Stimulated activated CD8-positive, alpha-beta memory T cell treated with anti-CD3 and anti-CD28 coated beads, Interleukin-4, amount 100 ng/mL, for 24 hours (primary cell): Measurements from ENCODE around the gene PRICKLE1.

Experiments used
- DNase-seq: peaks from one replicate; pipeline ENCODE4 v3.0.0-alpha.2; 2020; ENCODE audit warnings: low read depth

Gene PRICKLE1

GRCh38 chr12:42448841-42449240, 140.7 kb downstream of the PRICKLE1 start:
- DNase-seq: no peak

- no peak for DNase-seq
These were observed 142.2 kb downstream of the PRICKLE1 start for GRCh38 chr12:42447371-42447786.

GRCh38 chr12:42446761-42447160, 142.8 kb downstream of the PRICKLE1 start:
- DNase-seq: no peak

GRCh38 chr12:42445891-42446290, 143.7 kb downstream of the PRICKLE1 start:
- DNase-seq: no peak

GRCh38 chr12:42444192-42444943, 145.2 kb downstream of the PRICKLE1 start:
- no peak for DNase-seq

GRCh38 chr12:42442888-42443287, 146.7 kb downstream of the PRICKLE1 start:
- no peak for DNase-seq

- DNase-seq: no peak
These were observed 147.2 kb downstream of the PRICKLE1 start for GRCh38 chr12:42442311-42442759.

GRCh38 chr12:42440608-42441007, 148.9 kb downstream of the PRICKLE1 start:
- DNase-seq: no peak

GRCh38 chr12:42432517-42433140, 156.9 kb downstream of the PRICKLE1 start:
- no peak for DNase-seq

GRCh38 chr12:42428850-42429249, 160.7 kb downstream of the PRICKLE1 start:
- no peak for DNase-seq

GRCh38 chr12:42426746-42427145, 162.8 kb downstream of the PRICKLE1 start:
- no peak for DNase-seq

- DNase-seq: no peak
These were observed 166.8 kb downstream of the PRICKLE1 start for GRCh38 chr12:42422785-42423184.

- DNase-seq: no peak
These were observed 167.4 kb downstream of the PRICKLE1 start for GRCh38 chr12:42421844-42422779.

GRCh38 chr12:42420395-42420794, 169.2 kb downstream of the PRICKLE1 start:
- DNase-seq: no peak

- no peak for DNase-seq
These were observed 179.2 kb downstream of the PRICKLE1 start for GRCh38 chr12:42410340-42410739.

- DNase-seq: no peak
These were observed 180.1 kb downstream of the PRICKLE1 start for GRCh38 chr12:42409471-42409870.

GRCh38 chr12:42407306-42407705, 182.2 kb downstream of the PRICKLE1 start:
- no peak for DNase-seq
